CD14-positive monocyte (primary cell): Measurements from ENCODE around the gene HHIPL1. TPM values are rescaled to one million over a fixed set of nuclear protein-coding genes. Genes with fewer than 3 reads are reported as not detected.

Experiments
- DNase-seq, 3 donors: peaks; one replicate each; pipeline ENCODE4 v3.0.0-alpha.2; 2011 to 2022
- H2AFZ ChIP-seq: 2 replicates; pipeline ENCODE4 v1.6.0; 2012; ENCODE audit warnings: mild to moderate bottlenecking, low read depth, low read length, inconsistent platforms; ENCODE audit not compliant: insufficient read depth, poor library complexity, severe bottlenecking
- H3K27ac ChIP-seq, 2 donors: 1 replicate in 1 of 2; 2 replicates in 1 of 2; pipeline ENCODE4 v1.5.1; 2012 to 2013; ENCODE audit warnings: low read length in 2 of 2, control low read depth in 1 of 2, inconsistent platforms in 1 of 2, low read depth in 1 of 2, mild to moderate bottlenecking in 1 of 2
- H3K27me3 ChIP-seq, 2 donors: one replicate each; pipeline versions ENCODE4 v1.6.0 to v1.6.1; 2011 to 2013; ENCODE audit warnings: low read length in 2 of 2; ENCODE audit not compliant: control insufficient read depth in 2 of 2, insufficient read depth in 2 of 2
- H3K36me3 ChIP-seq, 2 donors: replicated peaks in 1 of 2; 1 replicate in 1 of 2; 2 replicates in 1 of 2; pipeline versions ENCODE4 v1.5.1 to v1.6.1; 2012 to 2013; ENCODE audit warnings: low read length in 2 of 2, control low read depth in 1 of 2, inconsistent platforms in 1 of 2, mild to moderate bottlenecking in 1 of 2; ENCODE audit not compliant: insufficient read depth in 2 of 2, control insufficient read depth in 1 of 2
- H3K4me1 ChIP-seq, 2 donors: 1 replicate in 1 of 2; 2 replicates in 1 of 2; pipeline versions ENCODE4 v1.5.1 to v1.6.1; 2012 to 2013; ENCODE audit warnings: low read length in 2 of 2, control low read depth in 1 of 2, inconsistent platforms in 1 of 2, mild to moderate bottlenecking in 1 of 2, moderate library complexity in 1 of 2; ENCODE audit not compliant: insufficient read depth in 2 of 2, control insufficient read depth in 1 of 2
- H3K4me2 ChIP-seq: replicated peaks from 2 replicates; pipeline ENCODE3; 2012; ENCODE audit warnings: low read length, moderate library complexity, mild to moderate bottlenecking; ENCODE audit not compliant: poor library complexity, severe bottlenecking; ENCODE audit errors: extremely low read depth
- H3K4me3 ChIP-seq, 3 experiments: fragments of 200-600 bp in 1 of 3; sonication (generic) in 1 of 3; replicated peaks in 1 of 3; 1 replicate in 2 of 3; 2 replicates in 1 of 3; pipeline ENCODE4 v1.5.1; 2011 to 2013; ENCODE audit warnings: low read length in 3 of 3, mild to moderate bottlenecking in 3 of 3, control low read depth in 2 of 3, low read depth in 2 of 3, inconsistent platforms in 1 of 3, moderate library complexity in 1 of 3
- H3K79me2 ChIP-seq: 2 replicates; pipeline ENCODE4 v1.6.0; 2012; ENCODE audit warnings: mild to moderate bottlenecking, control low read depth, inconsistent platforms, low read length, moderate library complexity; ENCODE audit not compliant: insufficient read depth
- H3K9ac ChIP-seq: 2 replicates; pipeline ENCODE4 v1.6.0; 2017; ENCODE audit warnings: low read length, mild to moderate bottlenecking; ENCODE audit not compliant: insufficient read depth, poor library complexity, severe bottlenecking
- H3K9me3 ChIP-seq, 2 donors: replicated peaks in 1 of 2; 1 replicate in 1 of 2; 2 replicates in 1 of 2; pipeline versions ENCODE4 v1.5.1 to v1.6.1; 2012 to 2013; ENCODE audit warnings: low read length in 2 of 2, control low read depth in 1 of 2; ENCODE audit not compliant: control insufficient read depth in 1 of 2, insufficient read depth in 1 of 2
- H4K20me1 ChIP-seq: 2 replicates; pipeline ENCODE4 v1.6.0; 2012; ENCODE audit warnings: mild to moderate bottlenecking, low read length, control low read depth, moderate library complexity; ENCODE audit not compliant: insufficient read depth
- H3K27ac Mint-ChIP-seq, 7 donors: one replicate each; pipeline ENCODE4 v1.8.0; 2020; ENCODE audit warnings: mild to moderate bottlenecking in 7 of 7, mixed read lengths in 7 of 7, moderate library complexity in 6 of 7, inconsistent platforms in 2 of 7
- H3K27me3 Mint-ChIP-seq, 3 donors: one replicate each; pipeline ENCODE4 v1.8.0; 2021 to 2022; ENCODE audit warnings: low read depth in 3 of 3, mild to moderate bottlenecking in 3 of 3, mixed read lengths in 3 of 3, moderate library complexity in 3 of 3, inconsistent platforms in 1 of 3
- H3K36me3 Mint-ChIP-seq, 2 donors: one replicate each; pipeline ENCODE4 v1.8.0; 2020; ENCODE audit warnings: mixed read lengths in 2 of 2, inconsistent platforms in 1 of 2, mild to moderate bottlenecking in 1 of 2
- H3K4me1 Mint-ChIP-seq: one replicate; pipeline ENCODE4 v1.8.0; 2020; ENCODE audit warnings: mild to moderate bottlenecking, mixed read lengths
- H3K4me3 Mint-ChIP-seq, 2 donors: one replicate each; pipeline ENCODE4 v1.8.0; 2020; ENCODE audit warnings: mild to moderate bottlenecking in 2 of 2, mixed read lengths in 2 of 2, moderate library complexity in 1 of 2
- H3K9me3 Mint-ChIP-seq, 7 donors: one replicate each; pipeline ENCODE4 v1.8.0; 2020 to 2022; ENCODE audit warnings: mixed read lengths in 7 of 7, mild to moderate bottlenecking in 6 of 7, moderate library complexity in 6 of 7, inconsistent platforms in 2 of 7
- whole genome bisulfite sequencing: methylation state at CpG from one replicate; pipeline ENCODE4 v1.1.5; 2013; ENCODE audit warnings: missing lambda C conversion rate; ENCODE audit not compliant: insufficient coverage; 5-methylcytosine and 5-hydroxymethylcytosine counted together
- intact Hi-C, 2 donors: fragments of 100-400 bp; cut with micrococcal nuclease; formaldehyde crosslinking; loops; one replicate each; pipeline versions ENCODE4 v1.15.0 to v1.15.1; 2023
- polyA plus RNA-seq, 3 donors: library from polyadenylated mRNA; depleted of rRNA in 1 of 3; unstranded in 2 of 3; stranded (reverse) in 1 of 3; fragments of 300-500 nt in 2 of 3; fragments of >200 nt in 1 of 3; fragmentation: Illumina TruSeq in 2 of 3; gene quantifications; 1 replicate in 2 of 3; 2 replicates in 1 of 3; pipeline ENCODE4 v1.2.3, GENCODE V29; 2012 to 2021
- TF ChIP-seq, protein P1 (sequence below): fragments of 200-600 bp; IDR thresholded peaks from one replicate; pipeline ENCODE4 v1.8.0; 2022; ENCODE audit warnings: antibody characterized with exemption, mild to moderate bottlenecking

HHIPL1 gene
- polyA plus RNA-seq, 3 donors, result 0.09 TPM; not detected in 2

DNA sequence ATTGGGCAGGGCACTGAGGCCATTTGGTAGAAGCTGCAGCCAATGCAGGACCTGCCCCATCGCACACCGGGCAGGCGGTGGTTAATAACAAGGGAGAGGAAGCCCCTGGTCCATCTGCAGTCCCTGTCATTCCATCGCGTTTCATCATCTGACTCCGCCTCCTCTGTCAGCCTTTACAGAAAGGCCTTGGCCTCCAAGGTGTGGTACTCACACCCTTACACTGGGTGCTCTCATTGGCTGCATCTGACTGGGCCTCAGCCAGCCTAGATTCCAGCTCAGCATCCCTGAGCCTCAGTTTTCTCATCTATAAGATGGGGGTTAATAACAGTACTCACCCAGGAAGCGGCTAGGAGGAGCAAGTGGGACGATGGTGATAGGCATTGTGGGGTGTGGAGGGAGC, 14.7 kb upstream of the HHIPL1 start:
- Histone ChIP-seq H3K4me3 (no peak overlapping the region), H3K9ac (no peak overlapping the region), H2AFZ (no peak overlapping the region), H3K27ac (no peak overlapping the region), H3K4me2 (no peak overlapping the region), H3K36me3 (no peaks in the 10 kb centered on the region), H3K9me3 (no peaks in the 10 kb centered on the region), H3K79me2 (no peaks in the 10 kb centered on the region), H3K4me1 (no peaks in the 10 kb centered on the region), H4K20me1 (no peaks in the 10 kb centered on the region), H3K27me3 (no peaks in the 10 kb centered on the region)
- Mint-ChIP-seq H3K4me1 (no peaks in the 10 kb centered on the region), H3K27me3 (peaks cover 3 to 10% (median 6%) of the 10 kb centered on the region in 3 donors), H3K36me3 (no peaks in the 10 kb centered on the region), H3K9me3 (peaks cover 0 to 3% (median 0%) of the 10 kb centered on the region in 7 donors), H3K4me3 (no peak overlapping the region), H3K27ac (no peak overlapping the region)
- intact Hi-C loops, result no loop called here
- WGBS, result 100% methylated on average over 3 of the region's 8 CpGs
- no peak for DNase-seq
- TF ChIP-seq, protein P1, sequence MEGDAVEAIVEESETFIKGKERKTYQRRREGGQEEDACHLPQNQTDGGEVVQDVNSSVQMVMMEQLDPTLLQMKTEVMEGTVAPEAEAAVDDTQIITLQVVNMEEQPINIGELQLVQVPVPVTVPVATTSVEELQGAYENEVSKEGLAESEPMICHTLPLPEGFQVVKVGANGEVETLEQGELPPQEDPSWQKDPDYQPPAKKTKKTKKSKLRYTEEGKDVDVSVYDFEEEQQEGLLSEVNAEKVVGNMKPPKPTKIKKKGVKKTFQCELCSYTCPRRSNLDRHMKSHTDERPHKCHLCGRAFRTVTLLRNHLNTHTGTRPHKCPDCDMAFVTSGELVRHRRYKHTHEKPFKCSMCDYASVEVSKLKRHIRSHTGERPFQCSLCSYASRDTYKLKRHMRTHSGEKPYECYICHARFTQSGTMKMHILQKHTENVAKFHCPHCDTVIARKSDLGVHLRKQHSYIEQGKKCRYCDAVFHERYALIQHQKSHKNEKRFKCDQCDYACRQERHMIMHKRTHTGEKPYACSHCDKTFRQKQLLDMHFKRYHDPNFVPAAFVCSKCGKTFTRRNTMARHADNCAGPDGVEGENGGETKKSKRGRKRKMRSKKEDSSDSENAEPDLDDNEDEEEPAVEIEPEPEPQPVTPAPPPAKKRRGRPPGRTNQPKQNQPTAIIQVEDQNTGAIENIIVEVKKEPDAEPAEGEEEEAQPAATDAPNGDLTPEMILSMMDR, result no peak

DNA sequence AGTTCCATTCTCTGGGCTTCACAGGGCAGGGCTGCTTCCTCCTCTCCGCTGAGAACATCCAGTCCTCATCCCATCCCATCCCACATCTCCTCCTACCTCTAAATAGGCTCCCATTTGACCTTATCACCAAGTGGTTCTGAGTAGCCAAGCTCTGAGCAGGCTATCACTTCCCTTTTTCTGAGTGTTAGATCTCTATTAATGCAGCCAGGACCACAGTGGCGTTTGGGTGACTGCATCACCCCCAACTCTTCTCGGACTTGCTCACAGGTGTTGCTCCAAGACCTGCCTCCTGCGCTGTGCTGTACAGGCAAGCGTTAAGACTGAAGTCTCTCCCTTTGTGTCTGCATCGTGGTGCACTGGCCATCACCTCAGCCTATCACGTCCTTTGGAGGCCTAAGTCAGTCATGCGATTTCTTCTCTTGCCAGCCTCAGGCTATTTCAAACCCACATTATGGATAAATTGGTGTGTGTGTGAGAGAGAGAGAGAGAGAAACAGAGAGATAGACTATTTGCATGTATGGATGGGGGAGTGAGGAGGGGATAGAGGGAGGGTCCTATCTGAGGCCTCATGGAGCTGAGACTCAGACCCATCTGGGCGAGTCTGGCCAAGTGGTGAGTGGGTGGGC, 12.4 kb upstream of the HHIPL1 start:
- H3K79me2 ChIP-seq, result no peaks in the 10 kb centered on the region
- H3K9ac ChIP-seq, result no peak overlapping the region
- peaks cover 5 to 10% (median 6%) of the 10 kb centered on the region in 3 donors for H3K27me3 Mint-ChIP-seq
- H3K27ac ChIP-seq, result no peak overlapping the region
- H3K4me1 Mint-ChIP-seq, result no peaks in the 10 kb centered on the region
- no peaks in the 10 kb centered on the region for H4K20me1 ChIP-seq
- H3K36me3 ChIP-seq, result no peaks in the 10 kb centered on the region
- no peak overlapping the region for H3K4me3 Mint-ChIP-seq
- H3K36me3 Mint-ChIP-seq, result no peaks in the 10 kb centered on the region
- H3K4me3 ChIP-seq, result no peak overlapping the region
- peaks cover 0 to 3% (median 0%) of the 10 kb centered on the region in 7 donors for H3K9me3 Mint-ChIP-seq
- TF ChIP-seq, protein P1, result no peak
- intact Hi-C loops, result no loop called here
- no peak overlapping the region for H2AFZ ChIP-seq
- no peaks in the 10 kb centered on the region for H3K4me1 ChIP-seq
- 88% methylated on average over 7 of the region's 9 CpGs for WGBS
- no peak overlapping the region for H3K4me2 ChIP-seq
- no peaks in the 10 kb centered on the region for H3K27me3 ChIP-seq
- no peak for DNase-seq
- H3K9me3 ChIP-seq, result no peaks in the 10 kb centered on the region
- no peak overlapping the region for H3K27ac Mint-ChIP-seq
